ENCODE data around the gene PTGIR. TPM values are rescaled to one million over a fixed set of nuclear protein-coding genes. Genes with fewer than 3 reads are reported as not detected.

PTGIR gene
- total RNA-seq, 1 experiment from 2014 or later = 0.24 TPM

DNA sequence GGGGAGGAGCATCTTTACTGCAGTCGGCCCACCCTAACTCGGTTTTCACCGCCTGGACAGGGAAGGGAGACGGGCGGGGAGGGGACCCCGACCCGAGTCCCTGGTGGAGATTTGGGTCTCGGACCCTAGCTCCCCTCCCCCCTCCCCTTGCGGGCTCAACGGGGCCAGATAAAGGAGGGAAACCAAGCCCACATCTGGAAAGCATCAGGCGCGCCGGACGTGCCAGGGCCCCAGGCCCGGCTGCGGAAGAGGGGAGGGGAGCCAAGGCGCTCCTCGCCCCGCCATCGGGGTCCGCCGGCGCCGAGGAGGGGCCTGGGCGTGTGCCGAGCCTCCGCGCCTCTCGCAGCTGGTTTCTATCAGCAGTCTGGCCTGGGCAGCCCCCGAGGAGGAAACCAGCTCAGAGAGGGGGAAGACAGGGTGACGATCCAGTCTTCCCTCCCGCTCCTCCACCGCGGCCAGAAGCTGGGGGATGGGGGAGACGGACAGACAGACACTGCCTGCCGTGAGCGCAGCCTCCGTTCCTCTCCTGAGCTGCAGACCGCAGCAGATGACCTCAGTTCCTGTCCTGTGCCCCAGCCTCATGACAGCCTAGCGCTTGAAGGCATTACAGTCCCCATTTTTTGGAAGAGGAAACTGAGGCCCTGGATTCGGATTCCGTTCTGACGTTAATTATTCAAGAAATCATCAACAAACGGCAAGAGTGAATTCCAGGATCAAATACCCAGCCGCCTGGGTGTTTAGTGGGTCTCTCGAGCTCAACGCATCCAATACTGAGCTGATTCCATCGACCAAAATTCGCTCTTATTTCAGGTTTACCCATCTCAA lies 14.7 kb upstream of the PTGIR start (continued):
- TF ChIP-seq ZNF121 (CRISPR knock-in tag; IDR thresholded peaks at IDR 0.05) (peak; percentile 80), MYBL2 (CRISPR knock-in tag; IDR thresholded peaks at IDR 0.05) (peak; percentile 49), NFE2L1 (CRISPR knock-in tag; IDR thresholded peaks at IDR 0.05) (0 out of 2 replicates have a peak, but pooled peaks have one; percentile 59), GTF2I (CRISPR knock-in tag; conservative IDR thresholded peaks at IDR 0.05) (peak; percentile 48; the same call in 1 of the 2 replicates), FOXP1 (CRISPR knock-in tag; IDR thresholded peaks at IDR 0.05; ENCODE audit: borderline replicate concordance) (peak; percentile 68; the same call in 1 of the 2 replicates), RORB (CRISPR knock-in tag; IDR thresholded peaks at IDR 0.05) (no peak), ZNF219 (CRISPR knock-in tag; IDR thresholded peaks at IDR 0.05; ENCODE audit: borderline replicate concordance) (no peak), JAZF1 (CRISPR knock-in tag; IDR thresholded peaks at IDR 0.05) (no peak), SP1 (CRISPR knock-in tag; conservative IDR thresholded peaks at IDR 0.05) (peak; percentile 52; the same call in 1 of the 2 replicates)
- TF ChIP-seq, protein P1, sequence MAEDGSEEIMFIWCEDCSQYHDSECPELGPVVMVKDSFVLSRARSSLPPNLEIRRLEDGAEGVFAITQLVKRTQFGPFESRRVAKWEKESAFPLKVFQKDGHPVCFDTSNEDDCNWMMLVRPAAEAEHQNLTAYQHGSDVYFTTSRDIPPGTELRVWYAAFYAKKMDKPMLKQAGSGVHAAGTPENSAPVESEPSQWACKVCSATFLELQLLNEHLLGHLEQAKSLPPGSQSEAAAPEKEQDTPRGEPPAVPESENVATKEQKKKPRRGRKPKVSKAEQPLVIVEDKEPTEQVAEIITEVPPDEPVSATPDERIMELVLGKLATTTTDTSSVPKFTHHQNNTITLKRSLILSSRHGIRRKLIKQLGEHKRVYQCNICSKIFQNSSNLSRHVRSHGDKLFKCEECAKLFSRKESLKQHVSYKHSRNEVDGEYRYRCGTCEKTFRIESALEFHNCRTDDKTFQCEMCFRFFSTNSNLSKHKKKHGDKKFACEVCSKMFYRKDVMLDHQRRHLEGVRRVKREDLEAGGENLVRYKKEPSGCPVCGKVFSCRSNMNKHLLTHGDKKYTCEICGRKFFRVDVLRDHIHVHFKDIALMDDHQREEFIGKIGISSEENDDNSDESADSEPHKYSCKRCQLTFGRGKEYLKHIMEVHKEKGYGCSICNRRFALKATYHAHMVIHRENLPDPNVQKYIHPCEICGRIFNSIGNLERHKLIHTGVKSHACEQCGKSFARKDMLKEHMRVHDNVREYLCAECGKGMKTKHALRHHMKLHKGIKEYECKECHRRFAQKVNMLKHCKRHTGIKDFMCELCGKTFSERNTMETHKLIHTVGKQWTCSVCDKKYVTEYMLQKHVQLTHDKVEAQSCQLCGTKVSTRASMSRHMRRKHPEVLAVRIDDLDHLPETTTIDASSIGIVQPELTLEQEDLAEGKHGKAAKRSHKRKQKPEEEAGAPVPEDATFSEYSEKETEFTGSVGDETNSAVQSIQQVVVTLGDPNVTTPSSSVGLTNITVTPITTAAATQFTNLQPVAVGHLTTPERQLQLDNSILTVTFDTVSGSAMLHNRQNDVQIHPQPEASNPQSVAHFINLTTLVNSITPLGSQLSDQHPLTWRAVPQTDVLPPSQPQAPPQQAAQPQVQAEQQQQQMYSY (CRISPR knock-in tag; IDR thresholded peaks at IDR 0.05) = peak; percentile 11; the same call in 1 of the 2 replicates
- TF ChIP-seq, protein P2, sequence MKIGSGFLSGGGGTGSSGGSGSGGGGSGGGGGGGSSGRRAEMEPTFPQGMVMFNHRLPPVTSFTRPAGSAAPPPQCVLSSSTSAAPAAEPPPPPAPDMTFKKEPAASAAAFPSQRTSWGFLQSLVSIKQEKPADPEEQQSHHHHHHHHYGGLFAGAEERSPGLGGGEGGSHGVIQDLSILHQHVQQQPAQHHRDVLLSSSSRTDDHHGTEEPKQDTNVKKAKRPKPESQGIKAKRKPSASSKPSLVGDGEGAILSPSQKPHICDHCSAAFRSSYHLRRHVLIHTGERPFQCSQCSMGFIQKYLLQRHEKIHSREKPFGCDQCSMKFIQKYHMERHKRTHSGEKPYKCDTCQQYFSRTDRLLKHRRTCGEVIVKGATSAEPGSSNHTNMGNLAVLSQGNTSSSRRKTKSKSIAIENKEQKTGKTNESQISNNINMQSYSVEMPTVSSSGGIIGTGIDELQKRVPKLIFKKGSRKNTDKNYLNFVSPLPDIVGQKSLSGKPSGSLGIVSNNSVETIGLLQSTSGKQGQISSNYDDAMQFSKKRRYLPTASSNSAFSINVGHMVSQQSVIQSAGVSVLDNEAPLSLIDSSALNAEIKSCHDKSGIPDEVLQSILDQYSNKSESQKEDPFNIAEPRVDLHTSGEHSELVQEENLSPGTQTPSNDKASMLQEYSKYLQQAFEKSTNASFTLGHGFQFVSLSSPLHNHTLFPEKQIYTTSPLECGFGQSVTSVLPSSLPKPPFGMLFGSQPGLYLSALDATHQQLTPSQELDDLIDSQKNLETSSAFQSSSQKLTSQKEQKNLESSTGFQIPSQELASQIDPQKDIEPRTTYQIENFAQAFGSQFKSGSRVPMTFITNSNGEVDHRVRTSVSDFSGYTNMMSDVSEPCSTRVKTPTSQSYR (CRISPR knock-in tag; IDR thresholded peaks at IDR 0.05) = peak; percentile 60; the same call in 1 of the 2 replicates
- TF ChIP-seq, protein P3, sequence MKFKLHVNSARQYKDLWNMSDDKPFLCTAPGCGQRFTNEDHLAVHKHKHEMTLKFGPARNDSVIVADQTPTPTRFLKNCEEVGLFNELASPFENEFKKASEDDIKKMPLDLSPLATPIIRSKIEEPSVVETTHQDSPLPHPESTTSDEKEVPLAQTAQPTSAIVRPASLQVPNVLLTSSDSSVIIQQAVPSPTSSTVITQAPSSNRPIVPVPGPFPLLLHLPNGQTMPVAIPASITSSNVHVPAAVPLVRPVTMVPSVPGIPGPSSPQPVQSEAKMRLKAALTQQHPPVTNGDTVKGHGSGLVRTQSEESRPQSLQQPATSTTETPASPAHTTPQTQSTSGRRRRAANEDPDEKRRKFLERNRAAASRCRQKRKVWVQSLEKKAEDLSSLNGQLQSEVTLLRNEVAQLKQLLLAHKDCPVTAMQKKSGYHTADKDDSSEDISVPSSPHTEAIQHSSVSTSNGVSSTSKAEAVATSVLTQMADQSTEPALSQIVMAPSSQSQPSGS (CRISPR knock-in tag; IDR thresholded peaks at IDR 0.05; ENCODE audit: borderline replicate concordance, low read depth) = no peak; the same call in 1 of the 2 replicates
- TF ChIP-seq, protein P4, sequence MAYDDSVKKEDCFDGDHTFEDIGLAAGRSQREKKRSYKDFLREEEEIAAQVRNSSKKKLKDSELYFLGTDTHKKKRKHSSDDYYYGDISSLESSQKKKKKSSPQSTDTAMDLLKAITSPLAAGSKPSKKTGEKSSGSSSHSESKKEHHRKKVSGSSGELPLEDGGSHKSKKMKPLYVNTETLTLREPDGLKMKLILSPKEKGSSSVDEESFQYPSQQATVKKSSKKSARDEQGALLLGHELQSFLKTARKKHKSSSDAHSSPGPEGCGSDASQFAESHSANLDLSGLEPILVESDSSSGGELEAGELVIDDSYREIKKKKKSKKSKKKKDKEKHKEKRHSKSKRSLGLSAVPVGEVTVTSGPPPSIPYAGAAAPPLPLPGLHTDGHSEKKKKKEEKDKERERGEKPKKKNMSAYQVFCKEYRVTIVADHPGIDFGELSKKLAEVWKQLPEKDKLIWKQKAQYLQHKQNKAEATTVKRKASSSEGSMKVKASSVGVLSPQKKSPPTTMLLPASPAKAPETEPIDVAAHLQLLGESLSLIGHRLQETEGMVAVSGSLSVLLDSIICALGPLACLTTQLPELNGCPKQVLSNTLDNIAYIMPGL (CRISPR knock-in tag; IDR thresholded peaks at IDR 0.05) = peak; percentile 78
- TF ChIP-seq, protein P5, sequence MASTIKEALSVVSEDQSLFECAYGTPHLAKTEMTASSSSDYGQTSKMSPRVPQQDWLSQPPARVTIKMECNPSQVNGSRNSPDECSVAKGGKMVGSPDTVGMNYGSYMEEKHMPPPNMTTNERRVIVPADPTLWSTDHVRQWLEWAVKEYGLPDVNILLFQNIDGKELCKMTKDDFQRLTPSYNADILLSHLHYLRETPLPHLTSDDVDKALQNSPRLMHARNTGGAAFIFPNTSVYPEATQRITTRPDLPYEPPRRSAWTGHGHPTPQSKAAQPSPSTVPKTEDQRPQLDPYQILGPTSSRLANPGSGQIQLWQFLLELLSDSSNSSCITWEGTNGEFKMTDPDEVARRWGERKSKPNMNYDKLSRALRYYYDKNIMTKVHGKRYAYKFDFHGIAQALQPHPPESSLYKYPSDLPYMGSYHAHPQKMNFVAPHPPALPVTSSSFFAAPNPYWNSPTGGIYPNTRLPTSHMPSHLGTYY (CRISPR knock-in tag; IDR thresholded peaks at IDR 0.05) = no peak
- TF ChIP-seq, protein P6, sequence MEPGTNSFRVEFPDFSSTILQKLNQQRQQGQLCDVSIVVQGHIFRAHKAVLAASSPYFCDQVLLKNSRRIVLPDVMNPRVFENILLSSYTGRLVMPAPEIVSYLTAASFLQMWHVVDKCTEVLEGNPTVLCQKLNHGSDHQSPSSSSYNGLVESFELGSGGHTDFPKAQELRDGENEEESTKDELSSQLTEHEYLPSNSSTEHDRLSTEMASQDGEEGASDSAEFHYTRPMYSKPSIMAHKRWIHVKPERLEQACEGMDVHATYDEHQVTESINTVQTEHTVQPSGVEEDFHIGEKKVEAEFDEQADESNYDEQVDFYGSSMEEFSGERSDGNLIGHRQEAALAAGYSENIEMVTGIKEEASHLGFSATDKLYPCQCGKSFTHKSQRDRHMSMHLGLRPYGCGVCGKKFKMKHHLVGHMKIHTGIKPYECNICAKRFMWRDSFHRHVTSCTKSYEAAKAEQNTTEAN (CRISPR knock-in tag; IDR thresholded peaks at IDR 0.05) = peak; percentile 44; the same call in 1 of the 2 replicates
- TF ChIP-seq, protein P7, sequence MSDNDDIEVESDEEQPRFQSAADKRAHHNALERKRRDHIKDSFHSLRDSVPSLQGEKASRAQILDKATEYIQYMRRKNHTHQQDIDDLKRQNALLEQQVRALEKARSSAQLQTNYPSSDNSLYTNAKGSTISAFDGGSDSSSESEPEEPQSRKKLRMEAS (CRISPR knock-in tag; IDR thresholded peaks at IDR 0.05) = peak; percentile 75
